ENCODE measurements around the gene MYH11. TPM values are rescaled to one million over a fixed set of nuclear protein-coding genes. Genes with fewer than 3 reads are reported as not detected.

MYH11 gene
- total and polyA plus RNA-seq, 2 of the 13 experiments (the other 11 are each of a cell fraction or from before 2014, with no cell fraction given): not detected

DNA sequence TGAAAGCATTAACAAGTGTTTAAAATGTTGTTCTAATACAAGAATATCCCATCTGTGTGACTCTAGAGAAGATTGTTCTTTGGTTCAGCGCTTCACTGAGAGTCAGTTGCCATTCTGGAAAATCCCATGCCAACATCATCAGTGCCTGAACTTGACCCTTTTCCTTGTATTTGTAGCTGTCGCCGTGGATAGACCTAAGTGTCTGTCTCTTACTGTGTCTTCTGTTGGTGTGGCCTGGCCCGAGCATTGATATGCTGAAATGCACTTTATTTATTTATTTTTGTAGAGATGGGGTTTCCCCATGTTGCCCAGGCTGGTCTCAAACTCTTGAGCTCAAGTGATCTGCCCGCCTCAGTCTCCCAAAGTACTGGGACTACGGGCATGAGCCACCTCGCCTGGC lies 76.0 kb downstream of the MYH11 start:
- WGBS (ENCODE audit: low lambda C conversion rate): 49% methylated on average over 7 of the region's 7 CpGs
- Histone ChIP-seq H3K4me3 (replicated peaks in 1 of 3; ENCODE audit: insufficient read depth in 1 of 3, low read depth in 2 of 3, low read length in 3 of 3) (no peak overlapping the region), H4K20me1 (ENCODE audit: insufficient read depth, low read length) (no peaks in the 10 kb centered on the region), H3K9me3 (ENCODE audit: low read length) (no peaks in the 10 kb centered on the region), H3K4me1 (ENCODE audit: insufficient read depth, low read length) (peaks cover 11% of the 10 kb centered on the region; the same call in 1 of the 2 replicates), H3K9ac (ENCODE audit: insufficient read depth, low read depth, low read length) (no peak overlapping the region), H3K79me2 (ENCODE audit: insufficient read depth, low read length) (no peaks in the 10 kb centered on the region), H3K27ac (ENCODE audit: extremely low read length, insufficient read depth, low read length) (no peak overlapping the region), H2AFZ (ENCODE audit: low read length) (no peak overlapping the region), H3K36me3 (replicated peaks in 1 of 2; ENCODE audit: control insufficient read depth in 1 of 2, insufficient read depth in 2 of 2, low read length in 2 of 2) (no peaks in the 10 kb centered on the region), H3K27me3 (ENCODE audit: control insufficient read depth in 1 of 2, insufficient read depth in 2 of 2, low read length in 2 of 2) (peaks cover 0 to 31% of the 10 kb centered on the region in 2 experiments; a peak in 3 of 5 replicates), H3K4me2 (ENCODE audit: low read depth, low read length) (no peak overlapping the region)
- ChIA-PET POLR2A (no interaction called here), CTCF (ENCODE audit: low intra/inter-chr PET ratio, low total read pairs) (no interaction called here)
- intact Hi-C loops (cut with micrococcal nuclease; ENCODE audit: unreplicated experiment) (no loop called here), in situ Hi-C loops (cut with HindIII; ENCODE audit: extremely low pct_ligation_motif_present, low pct_unique_long_range_greater_than_20kb) (no loop called here)
- ATAC-seq: no peak
- no TSS peak for BruUV-seq (replicated peaks)
- TF ChIP-seq, protein P1, sequence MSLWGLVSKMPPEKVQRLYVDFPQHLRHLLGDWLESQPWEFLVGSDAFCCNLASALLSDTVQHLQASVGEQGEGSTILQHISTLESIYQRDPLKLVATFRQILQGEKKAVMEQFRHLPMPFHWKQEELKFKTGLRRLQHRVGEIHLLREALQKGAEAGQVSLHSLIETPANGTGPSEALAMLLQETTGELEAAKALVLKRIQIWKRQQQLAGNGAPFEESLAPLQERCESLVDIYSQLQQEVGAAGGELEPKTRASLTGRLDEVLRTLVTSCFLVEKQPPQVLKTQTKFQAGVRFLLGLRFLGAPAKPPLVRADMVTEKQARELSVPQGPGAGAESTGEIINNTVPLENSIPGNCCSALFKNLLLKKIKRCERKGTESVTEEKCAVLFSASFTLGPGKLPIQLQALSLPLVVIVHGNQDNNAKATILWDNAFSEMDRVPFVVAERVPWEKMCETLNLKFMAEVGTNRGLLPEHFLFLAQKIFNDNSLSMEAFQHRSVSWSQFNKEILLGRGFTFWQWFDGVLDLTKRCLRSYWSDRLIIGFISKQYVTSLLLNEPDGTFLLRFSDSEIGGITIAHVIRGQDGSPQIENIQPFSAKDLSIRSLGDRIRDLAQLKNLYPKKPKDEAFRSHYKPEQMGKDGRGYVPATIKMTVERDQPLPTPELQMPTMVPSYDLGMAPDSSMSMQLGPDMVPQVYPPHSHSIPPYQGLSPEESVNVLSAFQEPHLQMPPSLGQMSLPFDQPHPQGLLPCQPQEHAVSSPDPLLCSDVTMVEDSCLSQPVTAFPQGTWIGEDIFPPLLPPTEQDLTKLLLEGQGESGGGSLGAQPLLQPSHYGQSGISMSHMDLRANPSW (CRISPR knock-in tag; IDR thresholded peaks at IDR 0.05; ENCODE audit: borderline replicate concordance): no peak
- TF ChIP-seq MED13 (CRISPR knock-in tag; IDR thresholded peaks at IDR 0.05) (no peak), TAF15 (IDR thresholded peaks at IDR 0.05; ENCODE audit: low read depth, low read length, poor library complexity, severe bottlenecking) (no peak), HNF4A (CRISPR knock-in tag; IDR thresholded peaks at IDR 0.05) (no peak), ZNF746 (CRISPR knock-in tag; IDR thresholded peaks at IDR 0.05) (no peak), NR2C2 (CRISPR knock-in tag; IDR thresholded peaks at IDR 0.05; ENCODE audit: borderline replicate concordance) (no peak), ZNF24 (IDR thresholded peaks at IDR 0.05) (no peak)
- no peak for FAIRE-seq
- no peak for DNase-seq (ENCODE audit: low spot score)

Data from HepG2 (cell line).